MG63 (cell line): ENCODE data around the gene ALDH6A1. TPM values are rescaled to one million over a fixed set of nuclear protein-coding genes. Genes with fewer than 3 reads are reported as not detected.

ENCODE experiments used
- DNase-seq: peaks from one replicate; pipeline ENCODE4 v3.0.0-alpha.2; 2020
- H3K27me3 ChIP-seq: fragments of 250-450 bp; sonication (Bioruptor Pico); 2 replicates; pipeline ENCODE4 v1.5.1; 2020; ENCODE audit warnings: mild to moderate bottlenecking, moderate library complexity
- H3K36me3 ChIP-seq: fragments of 250-450 bp; sonication (Bioruptor Pico); 2 replicates; pipeline ENCODE4 v1.5.1; 2020; ENCODE audit warnings: mild to moderate bottlenecking, moderate library complexity
- H3K4me3 ChIP-seq: fragments of 250-450 bp; sonication (Bioruptor Pico); 2 replicates; pipeline ENCODE4 v1.5.1; 2020; ENCODE audit warnings: mild to moderate bottlenecking, moderate library complexity
- H3K9me3 ChIP-seq: fragments of 250-450 bp; sonication (Bioruptor Pico); 2 replicates; pipeline ENCODE4 v1.5.1; 2020; ENCODE audit warnings: mild to moderate bottlenecking, moderate library complexity
- total RNA-seq: library from RNA; depleted of rRNA; stranded (reverse); fragments of >200 nt; shearing (Covaris generic); gene quantifications from 2 replicates; pipeline ENCODE4 v1.2.3, GENCODE V29; 2014; ENCODE audit warnings: low replicate concordance; rRNA removed

ALDH6A1 gene
- total RNA-seq, 1 experiment from 2014 or later, result 6.6 TPM

DNA sequence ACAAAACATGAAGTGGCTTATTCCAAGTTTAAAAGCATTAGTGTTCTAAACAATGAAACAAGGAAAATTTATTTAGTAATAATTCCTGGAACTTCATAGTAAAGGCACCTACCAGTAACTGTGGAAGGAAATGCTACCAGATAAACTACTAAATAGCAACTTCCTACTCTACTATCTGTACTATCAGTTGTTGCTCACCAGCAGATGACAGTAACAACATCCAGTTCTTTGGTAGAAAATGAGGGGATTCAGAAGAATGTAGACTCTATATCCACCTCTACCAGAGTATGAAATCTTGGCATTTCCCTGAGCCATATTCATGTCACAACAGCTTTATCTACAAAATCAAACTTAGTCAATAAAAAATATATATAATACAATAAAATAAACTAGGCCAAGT is 68.3 kb downstream of the ALDH6A1 start:
- Histone ChIP-seq H3K36me3 (no peaks in the 10 kb centered on the region), H3K4me3 (no peak overlapping the region), H3K9me3 (no peaks in the 10 kb centered on the region), H3K27me3 (no peaks in the 10 kb centered on the region)
- no peak for DNase-seq

DNA sequence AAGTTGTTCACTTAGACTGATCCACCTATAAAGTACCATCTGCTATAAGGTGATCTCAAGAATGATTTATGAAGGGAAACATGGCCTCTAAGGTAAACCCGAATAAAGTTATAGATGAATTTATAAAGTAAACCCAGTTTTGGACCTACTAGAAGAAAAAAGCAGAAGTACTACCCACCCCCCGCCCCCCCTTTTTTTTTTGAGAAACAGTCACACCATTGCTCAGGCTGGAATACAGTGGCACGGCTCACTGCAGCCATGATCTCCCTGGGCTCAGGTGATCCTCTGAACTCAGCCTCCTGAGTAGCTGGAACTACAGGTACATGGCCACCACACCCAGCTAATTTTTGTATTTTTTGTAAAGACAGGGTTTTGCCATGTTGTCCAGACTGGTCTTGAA is 69.1 kb downstream of the ALDH6A1 start:
- no peaks in the 10 kb centered on the region for H3K27me3 ChIP-seq
- no peaks in the 10 kb centered on the region for H3K9me3 ChIP-seq
- DNase-seq, result no peak
- H3K4me3 ChIP-seq, result no peak overlapping the region
- no peaks in the 10 kb centered on the region for H3K36me3 ChIP-seq

DNA sequence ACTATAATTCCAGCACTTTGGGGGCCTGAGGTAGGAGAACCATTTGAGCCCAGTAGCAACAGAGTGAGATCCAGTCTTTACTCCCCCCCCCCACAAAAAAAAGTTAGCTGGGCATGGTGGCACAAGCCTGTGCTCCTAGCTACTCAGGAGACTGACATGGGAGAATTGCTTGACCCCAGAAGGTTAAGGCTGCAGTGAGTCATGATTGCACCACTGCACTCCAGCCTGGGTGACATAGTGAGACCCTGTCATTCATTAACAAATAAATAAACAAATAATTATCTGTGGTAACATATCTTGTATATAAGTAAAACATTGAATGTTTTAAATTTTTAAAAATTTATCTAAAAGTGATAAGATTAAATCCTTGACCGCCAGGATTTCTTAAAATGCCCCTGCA is 70.0 kb downstream of the ALDH6A1 start:
- no peak for DNase-seq
- Histone ChIP-seq H3K36me3 (no peaks in the 10 kb centered on the region), H3K9me3 (no peaks in the 10 kb centered on the region), H3K4me3 (no peak overlapping the region), H3K27me3 (no peaks in the 10 kb centered on the region)

DNA sequence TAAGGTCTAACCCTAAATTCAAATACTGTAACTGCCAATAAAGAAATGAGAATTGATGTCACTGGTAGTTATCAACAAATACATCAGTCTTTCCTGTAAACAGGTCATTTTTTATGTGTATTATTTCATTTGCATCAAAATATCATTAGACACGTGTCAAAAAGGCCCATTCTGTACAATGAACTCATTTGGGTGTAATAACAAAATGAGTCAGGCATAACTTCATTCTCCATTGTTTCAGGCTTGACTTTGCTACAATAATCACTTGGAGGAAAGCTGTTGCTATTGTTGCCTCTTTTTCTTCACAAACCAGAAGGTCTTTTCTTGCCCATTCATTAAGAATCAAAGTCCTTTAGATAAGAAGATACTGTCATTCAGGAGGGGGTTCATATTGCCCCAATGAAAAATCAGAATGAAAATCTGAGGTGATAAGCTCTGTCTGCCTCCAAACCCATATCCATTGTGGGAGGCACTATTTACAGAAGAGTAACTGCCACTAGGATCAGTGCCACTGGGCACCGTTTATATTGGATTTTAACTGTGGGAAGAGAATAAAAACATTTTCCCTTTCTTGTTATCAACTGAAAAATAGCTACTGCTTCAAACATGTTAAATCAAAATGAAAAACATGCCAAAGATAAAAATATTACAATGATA is 75.3 kb downstream of the ALDH6A1 start:
- DNase-seq, result no peak
- Histone ChIP-seq H3K27me3 (no peaks in the 10 kb centered on the region), H3K9me3 (no peaks in the 10 kb centered on the region), H3K4me3 (no peak overlapping the region), H3K36me3 (no peaks in the 10 kb centered on the region)

Other genes with a start within 250 kb of the ALDH6A1 start
- 4.8 and 6.2 TPM in 2 replicates for gene PTGR2, start 232.6 kb downstream of the ALDH6A1 start, total RNA-seq
- gene ZNF410, start 197.6 kb downstream of the ALDH6A1 start, total RNA-seq, result 50.9 and 68.0 TPM in 2 replicates
- gene FAM161B, start 134.4 kb downstream of the ALDH6A1 start, total RNA-seq, result 1.6 and 4.5 TPM in 2 replicates
- gene COQ6, start 134.2 kb downstream of the ALDH6A1 start, total RNA-seq, result 63.1 and 68.3 TPM in 2 replicates
- 1.2 and 4.5 TPM in 2 replicates for gene ENTPD5, start 65.2 kb downstream of the ALDH6A1 start, total RNA-seq
- 0.92 and 5.5 TPM in 2 replicates for gene BBOF1, start 65.1 kb downstream of the ALDH6A1 start, total RNA-seq
- gene LIN52, start 503 bp upstream of the ALDH6A1 start, total RNA-seq, result 6.9 and 9.8 TPM in 2 replicates
- not detected in 2 replicates for gene VSX2, start 155.0 kb upstream of the ALDH6A1 start, total RNA-seq
- gene ABCD4, start 218.5 kb upstream of the ALDH6A1 start, total RNA-seq, result 12.5 and 27.3 TPM in 2 replicates